Measurements from ENCODE around the gene NCOA4.

NCOA4 gene

GRCh38 chr10:46028584-46029460 lies 1.6 kb downstream of the NCOA4 start:
- no peaks in the 10 kb centered on the region for H3K9me3 ChIP-seq
- DNase-seq: no peak
- H3K4me1 ChIP-seq: peaks cover 0 to 60% (median 46%) of the 10 kb centered on the region in 4 donors
- intact Hi-C loops (cut with DNase I; ENCODE audit: low total_unique reads): no loop called here
- peak; percentile 35 to 45 for TF ChIP-seq CTCF (IDR thresholded peaks at IDR 0.05)
- H3K4me3 ChIP-seq: peak overlapping the region; percentile 76 to 87
- peak overlapping the region; percentile 91 to 92 for H3K27ac ChIP-seq
- H3K36me3 ChIP-seq: no peaks in the 10 kb centered on the region
- no peaks in the 10 kb centered on the region for H3K27me3 ChIP-seq

GRCh38 chr10:46026106-46026505 lies 4.3 kb downstream of the NCOA4 start:
- intact Hi-C loops (cut with DNase I; ENCODE audit: low total_unique reads): no loop called here
- H3K4me3 ChIP-seq: no peak overlapping the region
- no peaks in the 10 kb centered on the region for H3K27me3 ChIP-seq
- no peaks in the 10 kb centered on the region for H3K9me3 ChIP-seq
- H3K27ac ChIP-seq: no peak overlapping the region
- H3K4me1 ChIP-seq: peaks cover 0 to 79% (median 57%) of the 10 kb centered on the region in 4 donors
- no peak for DNase-seq
- TF ChIP-seq CTCF (IDR thresholded peaks at IDR 0.05): no peak
- no peaks in the 10 kb centered on the region for H3K36me3 ChIP-seq

- intact Hi-C loops (cut with DNase I; ENCODE audit: low total_unique reads): no loop called here
- peaks cover 0 to 76% (median 56%) of the 10 kb centered on the region in 4 donors for H3K4me1 ChIP-seq
These were observed 5.0 kb downstream of the NCOA4 start for GRCh38 chr10:46025406-46025805.

GRCh38 chr10:46024948-46025347 lies 5.5 kb downstream of the NCOA4 start:
- H3K27ac ChIP-seq: no peak overlapping the region
- no peaks in the 10 kb centered on the region for H3K9me3 ChIP-seq
- DNase-seq: no peak
- H3K4me1 ChIP-seq: peaks cover 0 to 80% (median 58%) of the 10 kb centered on the region in 4 donors
- H3K4me3 ChIP-seq: no peak overlapping the region
- H3K27me3 ChIP-seq: no peaks in the 10 kb centered on the region
- intact Hi-C loops (cut with DNase I; ENCODE audit: low total_unique reads): no loop called here
- TF ChIP-seq CTCF (IDR thresholded peaks at IDR 0.05): no peak
- H3K36me3 ChIP-seq: no peaks in the 10 kb centered on the region

More at GRCh38 chr10:46025406-46025805, 5.0 kb downstream of the NCOA4 start:
- TF ChIP-seq CTCF (IDR thresholded peaks at IDR 0.05): no peak
- H3K4me3 ChIP-seq: no peak overlapping the region
- no peaks in the 10 kb centered on the region for H3K27me3 ChIP-seq
- no peaks in the 10 kb centered on the region for H3K9me3 ChIP-seq
- H3K36me3 ChIP-seq: no peaks in the 10 kb centered on the region
- H3K27ac ChIP-seq: no peak overlapping the region
- no peak for DNase-seq

- peaks cover 0 to 77% (median 55%) of the 10 kb centered on the region in 4 donors for H3K4me1 ChIP-seq
These were observed 7.3 kb downstream of the NCOA4 start for GRCh38 chr10:46022978-46023702.

More at GRCh38 chr10:46022978-46023702, 7.3 kb downstream of the NCOA4 start:
- Histone ChIP-seq H3K27me3 (no peaks in the 10 kb centered on the region), H3K36me3 (no peaks in the 10 kb centered on the region), H3K4me3 (peak overlapping the region; percentile 56 to 74), H3K9me3 (no peaks in the 10 kb centered on the region), H3K27ac (peak overlapping the region; percentile 76 to 80)
- DNase-seq: peak; percentile 89 to 95
- intact Hi-C loops (cut with DNase I; ENCODE audit: low total_unique reads): no loop called here
- TF ChIP-seq CTCF (IDR thresholded peaks at IDR 0.05): peak in 1 of 2 experiments; percentile 9
